GM19239 (cell line): ENCODE measurements around the gene MACROD1.
A peak's percentile ranks its signal among the peaks of the same experiment; 100 is the strongest.

ENCODE experiments used
- DNase-seq: peaks from one replicate; pipeline ENCODE4 v3.0.0; 2011; ENCODE audit warnings: low spot score; ENCODE audit not compliant: insufficient read length
- FAIRE-seq: peaks from 2 replicates; lab custom pipeline; 2011; peaks lifted over from hg19 to GRCh38; lab: Jason Lieb, UNC

MACROD1 gene

GRCh38 chr11:64118876-64119665, 46.8 kb downstream of the MACROD1 start:
- DNase-seq: no peak
- FAIRE-seq: no peak

- FAIRE-seq (no peak), DNase-seq (no peak)
These were observed 48.0 kb downstream of the MACROD1 start for GRCh38 chr11:64117763-64118459.

- DNase-seq (no peak), FAIRE-seq (no peak)
These were observed 50.1 kb downstream of the MACROD1 start for GRCh38 chr11:64115531-64116522.

GRCh38 chr11:64114231-64114630, 51.7 kb downstream of the MACROD1 start:
- FAIRE-seq: no peak
- no peak for DNase-seq

- DNase-seq (no peak), FAIRE-seq (no peak)
These were observed 52.5 kb downstream of the MACROD1 start for GRCh38 chr11:64113462-64113780.

- FAIRE-seq (no peak), DNase-seq (no peak)
These were observed 53.0 kb downstream of the MACROD1 start for GRCh38 chr11:64112771-64113461.

- no peak for FAIRE-seq
These were observed 55.2 kb downstream of the MACROD1 start for GRCh38 chr11:64110465-64111375.

GRCh38 chr11:64109332-64109731, 56.6 kb downstream of the MACROD1 start:
- DNase-seq (no peak), FAIRE-seq (no peak)

More at GRCh38 chr11:64110465-64111375, 55.2 kb downstream of the MACROD1 start:
- DNase-seq: no peak

- DNase-seq: no peak
- no peak for FAIRE-seq
These were observed 58.6 kb downstream of the MACROD1 start for GRCh38 chr11:64107303-64107702.

- no peak for FAIRE-seq
These were observed 61.3 kb downstream of the MACROD1 start for GRCh38 chr11:64104632-64105031.

GRCh38 chr11:64103277-64103985, 62.5 kb downstream of the MACROD1 start:
- DNase-seq (no peak), FAIRE-seq (no peak)

More at GRCh38 chr11:64104632-64105031, 61.3 kb downstream of the MACROD1 start:
- no peak for DNase-seq

GRCh38 chr11:64102005-64102738, 63.7 kb downstream of the MACROD1 start:
- no peak for DNase-seq
- FAIRE-seq: no peak

GRCh38 chr11:64101461-64101860, 64.5 kb downstream of the MACROD1 start:
- DNase-seq: no peak
- FAIRE-seq: no peak

- FAIRE-seq: no peak
These were observed 65.0 kb downstream of the MACROD1 start for GRCh38 chr11:64100782-64101353.

GRCh38 chr11:64100360-64100759, 65.6 kb downstream of the MACROD1 start:
- FAIRE-seq (peak; percentile 37), DNase-seq (peak; percentile 69)

More at GRCh38 chr11:64100782-64101353, 65.0 kb downstream of the MACROD1 start:
- no peak for DNase-seq

- FAIRE-seq (no peak), DNase-seq (no peak)
These were observed 66.5 kb downstream of the MACROD1 start for GRCh38 chr11:64099436-64099835.

- no peak for DNase-seq
- FAIRE-seq: no peak
These were observed 67.5 kb downstream of the MACROD1 start for GRCh38 chr11:64098318-64098831.
